Stimulated activated CD8-positive, alpha-beta memory T cell treated with anti-CD3 and anti-CD28 coated beads, Interleukin-7, amount 100 ng/mL, for 24 hours (primary cell): ENCODE measurements around the gene SUMO3.

ENCODE experiments used
- DNase-seq: peaks from one replicate; pipeline ENCODE4 v3.0.0-alpha.2; 2020; ENCODE audit warnings: low read depth

SUMO3 gene

GRCh38 chr21:44828362-44829056, 10.6 kb upstream of the SUMO3 start:
- DNase-seq, result no peak

DNA sequence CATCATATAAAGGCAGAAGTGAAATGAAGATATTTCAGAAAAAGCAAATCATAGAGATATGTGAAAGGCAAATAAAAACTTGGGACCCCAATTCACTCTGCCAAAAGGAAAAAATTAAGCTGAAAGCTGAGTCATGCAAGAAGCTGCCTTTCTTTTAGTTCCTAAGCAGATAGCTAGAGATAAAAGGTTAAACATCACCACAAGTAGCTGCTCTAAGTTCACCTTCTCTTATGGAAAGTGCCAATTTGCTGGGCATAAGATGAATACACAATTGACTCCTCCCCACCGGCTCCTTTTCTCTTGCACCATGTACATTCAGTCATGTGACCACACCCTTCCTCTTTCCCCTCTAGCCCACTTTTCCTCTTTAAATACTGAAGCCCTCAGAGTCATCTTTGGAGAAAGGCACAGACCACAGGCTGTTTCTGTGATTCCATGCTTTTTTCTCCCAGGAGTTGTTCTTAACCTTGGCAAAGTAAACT, 5.4 kb upstream of the SUMO3 start:
- DNase-seq, result no peak

- no peak for DNase-seq
Measured at GRCh38 chr21:44822484-44823178, 4.8 kb upstream of the SUMO3 start.

- DNase-seq, result no peak
Measured at GRCh38 chr21:44820851-44821250, 3.0 kb upstream of the SUMO3 start.

GRCh38 chr21:44819283-44820243, 1.7 kb upstream of the SUMO3 start:
- DNase-seq, result no peak

- DNase-seq, result no peak
Measured at GRCh38 chr21:44818640-44819011, 764 bp upstream of the SUMO3 start.

GRCh38 chr21:44817506-44817880, 369 bp downstream of the SUMO3 start:
- peak; percentile 80 for DNase-seq

GRCh38 chr21:44816761-44817505, 929 bp downstream of the SUMO3 start:
- DNase-seq, result no peak

GRCh38 chr21:44815852-44816628, 1.8 kb downstream of the SUMO3 start:
- no peak for DNase-seq

- DNase-seq, result no peak
Measured at GRCh38 chr21:44815225-44815624, 2.6 kb downstream of the SUMO3 start.

DNA sequence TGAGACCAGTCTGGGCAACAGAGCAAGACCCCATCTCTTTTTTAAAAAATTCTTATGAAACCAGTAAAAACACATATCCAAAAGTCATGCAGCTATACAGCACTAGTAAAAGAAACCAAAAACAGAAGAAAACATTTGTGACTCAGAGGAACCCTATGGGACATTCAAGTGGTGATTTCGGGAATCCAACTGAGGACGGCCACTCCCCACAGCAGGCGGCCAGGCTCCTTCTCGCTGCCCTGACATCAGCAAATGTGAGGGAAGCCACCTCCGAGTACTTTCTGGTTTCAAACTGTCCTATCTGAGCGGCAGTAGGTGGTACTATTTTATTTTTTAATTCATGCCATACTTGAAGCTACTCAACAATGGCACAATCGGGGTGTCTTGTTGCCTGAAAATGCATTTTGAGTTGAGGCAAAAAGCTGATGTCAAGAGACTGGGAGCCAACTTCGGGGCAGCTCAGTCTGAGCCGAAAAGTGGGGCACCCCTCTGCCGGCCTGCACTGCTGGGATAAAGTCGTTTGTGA, 3.3 kb downstream of the SUMO3 start:
- no peak for DNase-seq

DNA sequence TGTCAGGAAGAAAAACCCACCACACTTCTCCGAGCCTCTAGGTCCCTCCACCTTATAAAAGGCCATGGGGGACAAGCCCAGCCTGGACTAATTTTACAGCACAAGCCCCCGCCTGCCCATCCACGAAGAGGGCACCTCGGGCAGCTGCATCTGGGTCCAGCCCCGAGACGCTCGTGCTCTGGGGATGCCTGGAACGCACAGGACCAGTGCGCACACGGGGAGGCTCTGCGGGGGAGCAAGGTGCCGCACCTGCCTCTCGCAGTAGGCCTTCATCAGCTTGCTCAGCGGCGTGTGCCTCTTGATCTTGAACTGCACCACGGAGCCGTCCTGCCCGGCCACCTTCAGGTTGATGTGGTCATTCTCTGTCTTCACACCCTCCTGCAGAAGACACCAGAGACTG, 4.1 kb downstream of the SUMO3 start:
- DNase-seq, result no peak

DNA sequence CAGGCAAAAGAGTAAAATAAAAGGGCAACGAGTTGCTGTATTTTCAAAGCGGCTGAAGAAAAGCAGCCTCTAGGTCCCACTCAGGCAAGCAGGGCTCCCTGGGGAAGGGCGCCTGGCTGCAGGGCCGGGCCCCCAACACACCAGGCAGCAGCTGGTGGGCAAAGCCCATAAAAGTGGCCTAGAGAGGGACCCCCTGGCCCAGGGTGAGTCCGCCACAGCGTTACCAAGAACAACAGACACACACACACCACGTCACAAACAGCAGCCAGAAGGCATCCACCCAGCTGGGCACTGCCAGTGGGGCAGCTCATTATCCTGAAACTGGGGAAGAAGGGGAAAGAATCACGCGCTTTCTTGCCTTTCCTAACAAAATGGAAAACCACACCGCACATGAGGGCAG, 4.7 kb downstream of the SUMO3 start:
- DNase-seq, result no peak

- no peak for DNase-seq
Measured at GRCh38 chr21:44812640-44813039, 5.2 kb downstream of the SUMO3 start.

DNA sequence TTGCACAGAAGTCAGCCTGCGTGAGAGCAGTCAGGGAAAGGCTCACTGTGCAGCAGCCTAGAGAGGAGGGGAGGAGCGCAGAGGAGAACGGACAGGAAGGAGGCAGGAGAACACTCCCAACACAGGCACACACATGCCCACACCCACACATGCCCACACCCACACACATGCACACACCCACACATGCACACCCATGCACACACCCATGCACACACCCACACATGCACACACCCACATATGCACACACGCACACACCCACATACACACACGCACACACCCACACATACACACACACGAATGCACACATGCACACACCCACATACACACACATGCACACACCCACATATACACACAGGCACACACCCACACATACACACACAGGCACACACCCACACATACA, 7.1 kb downstream of the SUMO3 start:
- no peak for DNase-seq

DNA sequence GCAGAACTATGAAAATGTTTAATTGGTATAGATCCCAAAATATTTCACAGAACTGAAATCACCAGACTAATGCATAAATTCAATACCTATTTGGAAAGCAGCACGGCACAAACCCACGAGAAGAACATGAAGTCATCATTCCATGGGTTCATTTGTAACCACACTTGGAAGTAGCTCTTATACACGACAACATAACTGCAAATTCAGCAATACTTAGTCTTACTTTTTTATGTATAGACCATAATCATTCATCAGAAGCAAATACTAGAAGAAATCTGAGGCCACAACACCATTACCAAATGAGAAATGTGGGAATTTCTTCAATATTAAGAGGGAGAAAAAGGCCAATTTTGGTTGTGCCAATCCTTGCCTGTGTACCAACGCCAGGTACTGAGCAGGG, 12.0 kb downstream of the SUMO3 start:
- DNase-seq, result no peak

GRCh38 chr21:44805226-44805625, 12.6 kb downstream of the SUMO3 start:
- DNase-seq, result no peak

DNA sequence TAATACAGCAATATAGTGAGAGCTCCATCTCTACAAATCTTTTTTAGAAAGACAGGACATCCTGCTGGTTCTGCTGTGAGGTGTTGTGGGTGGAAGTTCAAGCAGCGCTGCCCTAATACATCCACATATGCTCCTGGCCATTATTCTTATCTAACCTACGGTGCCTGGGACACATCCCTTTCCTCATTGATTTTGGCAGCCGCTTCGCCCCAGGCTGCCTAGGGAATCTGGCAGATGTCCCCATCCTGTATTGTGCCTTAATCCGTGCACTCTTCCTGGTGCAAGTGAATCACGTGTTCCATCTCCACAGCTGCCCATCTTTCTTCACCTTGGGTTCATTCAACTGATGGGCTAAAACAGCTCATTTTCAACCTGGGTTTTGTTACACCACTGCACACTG, 13.1 kb downstream of the SUMO3 start:
- DNase-seq, result no peak

GRCh38 chr21:44803651-44804050, 14.2 kb downstream of the SUMO3 start:
- no peak for DNase-seq

GRCh38 chr21:44802396-44803153, 15.3 kb downstream of the SUMO3 start:
- DNase-seq, result no peak
